HK-2 (cell line): Measurements from ENCODE around the gene IMPG1.

Experiments
- DNase-seq: peaks from one replicate; pipeline ENCODE4 v3.0.0-alpha.2; 2018; ENCODE audit not compliant: unreplicated experiment

IMPG1 gene

GRCh38 chr6:76072562-76072961 lies at the start of gene IMPG1:
IMPG1 (minus strand) TSS chr6:76072662; CDS start chr6:76072488, 174 bp downstream.
- DNase-seq = no peak

GRCh38 chr6:76120302-76120701 lies 47.8 kb upstream of the IMPG1 start:
- DNase-seq = no peak

GRCh38 chr6:76073281-76073680 lies 819 bp upstream of the IMPG1 start:
- no peak for DNase-seq

GRCh38 chr6:76057469-76057868 lies 15.0 kb downstream of the IMPG1 start:
- no peak for DNase-seq

GRCh38 chr6:76052314-76052713 lies 20.1 kb downstream of the IMPG1 start:
- DNase-seq = no peak

- no peak for DNase-seq
Observed at GRCh38 chr6:76043690-76044089, 28.8 kb downstream of the IMPG1 start.

GRCh38 chr6:76035713-76036112 lies 36.7 kb downstream of the IMPG1 start:
- DNase-seq = no peak

GRCh38 chr6:76026101-76026500 lies 46.4 kb downstream of the IMPG1 start:
- no peak for DNase-seq

- DNase-seq = no peak
Observed at GRCh38 chr6:76014626-76015530, 57.6 kb downstream of the IMPG1 start.

- DNase-seq = no peak
Observed at GRCh38 chr6:76004202-76004601, 68.3 kb downstream of the IMPG1 start.

GRCh38 chr6:76003686-76004085 lies 68.8 kb downstream of the IMPG1 start:
- DNase-seq = no peak

- DNase-seq = no peak
Observed at GRCh38 chr6:76003113-76003512, 69.3 kb downstream of the IMPG1 start.

- no peak for DNase-seq
Observed at GRCh38 chr6:76000629-76001028, 71.8 kb downstream of the IMPG1 start.

- DNase-seq = no peak
Observed at GRCh38 chr6:75997696-75998095, 74.8 kb downstream of the IMPG1 start.

GRCh38 chr6:75993236-75994162 lies 79.0 kb downstream of the IMPG1 start:
- no peak for DNase-seq

GRCh38 chr6:75991941-75992340 lies 80.5 kb downstream of the IMPG1 start:
- DNase-seq = no peak

- DNase-seq = no peak
Observed at GRCh38 chr6:75986935-75987334, 85.5 kb downstream of the IMPG1 start.

GRCh38 chr6:75975904-75976303 lies 96.6 kb downstream of the IMPG1 start:
- no peak for DNase-seq

- no peak for DNase-seq
Observed at GRCh38 chr6:75970093-75970492, 102.4 kb downstream of the IMPG1 start.

- no peak for DNase-seq
Observed at GRCh38 chr6:75968143-75968542, 104.3 kb downstream of the IMPG1 start.

- no peak for DNase-seq
Observed at GRCh38 chr6:75963569-75963968, 108.9 kb downstream of the IMPG1 start.

GRCh38 chr6:75952128-75952527 lies 120.3 kb downstream of the IMPG1 start:
- DNase-seq = no peak

- no peak for DNase-seq
Observed at GRCh38 chr6:75947935-75948334, 124.5 kb downstream of the IMPG1 start.
